ENCODE results near the gene SLC13A5. TPM values are rescaled to one million over a fixed set of nuclear protein-coding genes. Genes with fewer than 3 reads are reported as not detected.
A peak's percentile ranks its signal among the peaks of the same experiment; 100 is the strongest.

The SLC13A5 gene
- total RNA-seq, 1 experiment from 2014 or later = not detected

DNA sequence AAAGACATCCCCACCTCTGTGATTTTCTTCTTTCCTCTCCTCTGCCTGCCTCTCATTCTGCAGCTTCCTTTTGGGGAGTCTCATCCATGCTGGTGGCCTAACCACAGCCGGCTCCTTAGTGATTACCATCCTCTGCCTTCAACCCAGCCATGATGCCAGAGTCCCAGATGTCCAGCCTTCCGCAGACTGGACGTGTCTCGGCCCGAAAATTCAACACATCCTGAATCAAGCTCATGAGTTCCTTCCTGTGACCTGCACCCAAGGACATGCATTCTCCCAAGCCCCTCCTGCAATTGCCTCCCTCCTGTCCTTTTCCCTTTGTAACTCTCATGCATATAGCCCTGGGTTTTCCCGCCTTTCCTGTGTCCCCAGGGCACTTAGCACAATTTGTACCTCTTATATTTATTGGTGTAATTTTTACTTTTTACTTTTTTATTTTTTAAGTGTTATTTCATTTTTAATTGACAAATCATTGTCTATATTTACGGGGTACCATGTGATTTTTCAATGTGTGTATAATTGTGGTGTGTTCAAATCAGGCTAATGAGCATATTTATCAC, 1.2 kb upstream of the SLC13A5 start:
- ChIA-PET POLR2A (no interaction called here), CTCF (interaction anchor here (0.7 kb wide), 1 partner anchor 48 kb away, joined by 3 read pairs; no protein-coding TSS in a partner anchor)
- no peak overlapping the region for H3K27ac Mint-ChIP-seq (ENCODE audit: low read depth, unreplicated experiment)
- no peak for DNase-seq (ENCODE audit: unreplicated experiment)
- intact Hi-C loops (cut with micrococcal nuclease) = no loop called here
- H3K4me1 Mint-ChIP-seq (ENCODE audit: insufficient read depth, unreplicated experiment) = peaks cover 20% of the 10 kb centered on the region
- no peaks in the 10 kb centered on the region for H3K36me3 Mint-ChIP-seq (ENCODE audit: insufficient read depth, unreplicated experiment)
- no peak overlapping the region for H3K4me3 Mint-ChIP-seq (ENCODE audit: unreplicated experiment)
- TF ChIP-seq, protein P1, sequence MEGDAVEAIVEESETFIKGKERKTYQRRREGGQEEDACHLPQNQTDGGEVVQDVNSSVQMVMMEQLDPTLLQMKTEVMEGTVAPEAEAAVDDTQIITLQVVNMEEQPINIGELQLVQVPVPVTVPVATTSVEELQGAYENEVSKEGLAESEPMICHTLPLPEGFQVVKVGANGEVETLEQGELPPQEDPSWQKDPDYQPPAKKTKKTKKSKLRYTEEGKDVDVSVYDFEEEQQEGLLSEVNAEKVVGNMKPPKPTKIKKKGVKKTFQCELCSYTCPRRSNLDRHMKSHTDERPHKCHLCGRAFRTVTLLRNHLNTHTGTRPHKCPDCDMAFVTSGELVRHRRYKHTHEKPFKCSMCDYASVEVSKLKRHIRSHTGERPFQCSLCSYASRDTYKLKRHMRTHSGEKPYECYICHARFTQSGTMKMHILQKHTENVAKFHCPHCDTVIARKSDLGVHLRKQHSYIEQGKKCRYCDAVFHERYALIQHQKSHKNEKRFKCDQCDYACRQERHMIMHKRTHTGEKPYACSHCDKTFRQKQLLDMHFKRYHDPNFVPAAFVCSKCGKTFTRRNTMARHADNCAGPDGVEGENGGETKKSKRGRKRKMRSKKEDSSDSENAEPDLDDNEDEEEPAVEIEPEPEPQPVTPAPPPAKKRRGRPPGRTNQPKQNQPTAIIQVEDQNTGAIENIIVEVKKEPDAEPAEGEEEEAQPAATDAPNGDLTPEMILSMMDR (IDR thresholded peaks at IDR 0.05; ENCODE audit: unreplicated experiment) = no peak
- BruUV-seq (replicated peaks) = no TSS peak
- H3K9me3 Mint-ChIP-seq (ENCODE audit: unreplicated experiment) = peaks cover 7% of the 10 kb centered on the region
- H3K27me3 Mint-ChIP-seq (ENCODE audit: insufficient read depth, unreplicated experiment) = no peaks in the 10 kb centered on the region

DNA sequence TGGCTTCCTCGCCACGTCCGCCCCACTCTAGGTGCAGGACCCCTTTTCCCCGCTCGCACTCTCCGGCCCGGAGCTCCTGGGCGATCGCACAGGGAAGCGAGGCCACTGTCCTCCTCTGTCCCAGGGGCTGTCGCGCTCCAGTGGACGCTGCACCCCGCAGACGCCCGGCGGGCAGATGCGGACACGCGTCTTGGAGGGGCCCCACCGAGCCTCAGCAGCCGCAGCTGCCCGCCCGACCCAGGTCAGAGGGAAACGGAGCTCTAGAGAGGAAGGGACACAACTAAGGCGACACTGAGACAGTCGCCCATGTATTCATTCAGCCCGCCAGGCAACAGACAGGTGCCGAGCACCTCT, 726 bp upstream of the SLC13A5 start:
- Mint-ChIP-seq H3K9me3 (ENCODE audit: unreplicated experiment) (peaks cover 7% of the 10 kb centered on the region), H3K4me1 (ENCODE audit: insufficient read depth, unreplicated experiment) (peaks cover 20% of the 10 kb centered on the region), H3K4me3 (ENCODE audit: unreplicated experiment) (no peak overlapping the region), H3K27ac (ENCODE audit: low read depth, unreplicated experiment) (no peak overlapping the region), H3K27me3 (ENCODE audit: insufficient read depth, unreplicated experiment) (no peaks in the 10 kb centered on the region), H3K36me3 (ENCODE audit: insufficient read depth, unreplicated experiment) (no peaks in the 10 kb centered on the region)
- intact Hi-C loops (cut with micrococcal nuclease) = no loop called here
- CTCF ChIA-PET = interaction anchor here (0.7 kb wide), 1 partner anchor 48 kb away, joined by 3 read pairs; no protein-coding TSS in a partner anchor
- POLR2A ChIA-PET = no interaction called here
- TF ChIP-seq, protein P1 (IDR thresholded peaks at IDR 0.05; ENCODE audit: unreplicated experiment) = no peak
- BruUV-seq (replicated peaks) = no TSS peak
- no peak for DNase-seq (ENCODE audit: unreplicated experiment)

GRCh38 chr17:6712854-6713129, 377 bp downstream of the SLC13A5 start:
- Mint-ChIP-seq H3K27me3 (ENCODE audit: insufficient read depth, unreplicated experiment) (no peaks in the 10 kb centered on the region), H3K9me3 (ENCODE audit: unreplicated experiment) (peaks cover 7% of the 10 kb centered on the region), H3K4me3 (ENCODE audit: unreplicated experiment) (no peak overlapping the region), H3K36me3 (ENCODE audit: insufficient read depth, unreplicated experiment) (no peaks in the 10 kb centered on the region), H3K4me1 (ENCODE audit: insufficient read depth, unreplicated experiment) (peaks cover 20% of the 10 kb centered on the region), H3K27ac (ENCODE audit: low read depth, unreplicated experiment) (no peak overlapping the region)
- ChIA-PET POLR2A (interaction anchor here (0.7 to 0.9 kb wide), 2 partner anchors 19 to 37 kb away, joined by 3 to 4 read pairs; no protein-coding TSS in a partner anchor), CTCF (interaction anchor here (0.6 kb wide), 1 partner anchor 198 kb away, joined by 4 read pairs; no protein-coding TSS in a partner anchor)
- BruUV-seq (replicated peaks) = no TSS peak
- no peak for DNase-seq (ENCODE audit: unreplicated experiment)
- intact Hi-C loops (cut with micrococcal nuclease) = no loop called here
- TF ChIP-seq, protein P1 (IDR thresholded peaks at IDR 0.05; ENCODE audit: unreplicated experiment) = no peak

GRCh38 chr17:6712058-6712853, 913 bp downstream of the SLC13A5 start:
- H3K27ac Mint-ChIP-seq (ENCODE audit: low read depth, unreplicated experiment) = no peak overlapping the region

More at GRCh38 chr17:6712058-6712853, 913 bp downstream of the SLC13A5 start:
- no peaks in the 10 kb centered on the region for H3K27me3 Mint-ChIP-seq (ENCODE audit: insufficient read depth, unreplicated experiment)
- H3K4me3 Mint-ChIP-seq (ENCODE audit: unreplicated experiment) = no peak overlapping the region
- TF ChIP-seq, protein P1 (IDR thresholded peaks at IDR 0.05; ENCODE audit: unreplicated experiment) = no peak
- peak; percentile 28 for DNase-seq (ENCODE audit: unreplicated experiment)
- ChIA-PET POLR2A (interaction anchor here (0.7 to 1.2 kb wide), 4 partner anchors 18 to 916 kb away, joined by 3 to 4 read pairs (median 3); partner anchors contain the start of gene SAT2), CTCF (interaction anchor here (0.5 to 0.6 kb wide), 3 partner anchors 112 to 198 kb away, joined by 3 to 4 read pairs (median 3); no protein-coding TSS in a partner anchor)
- BruUV-seq (replicated peaks) = no TSS peak
- peaks cover 7% of the 10 kb centered on the region for H3K9me3 Mint-ChIP-seq (ENCODE audit: unreplicated experiment)
- no peaks in the 10 kb centered on the region for H3K36me3 Mint-ChIP-seq (ENCODE audit: insufficient read depth, unreplicated experiment)
- intact Hi-C loops (cut with micrococcal nuclease) = no loop called here
- peaks cover 20% of the 10 kb centered on the region for H3K4me1 Mint-ChIP-seq (ENCODE audit: insufficient read depth, unreplicated experiment)

Measured in MCF 10A (cell line).